Upper lobe of left lung (tissue), 6 donors: Measurements from ENCODE around the gene CERS1. TPM values are rescaled to one million over a fixed set of nuclear protein-coding genes. Genes with fewer than 3 reads are reported as not detected.

Experiments used
- ATAC-seq, 2 donors: fragments of 200-7000 bp; cut with Tn5 transposase; one replicate each; pipeline ENCODE4 v1.9.1; 2022; ENCODE audit warnings: mild to moderate bottlenecking in 2 of 2, moderate library complexity in 2 of 2; ENCODE audit not compliant: low FRiP score in 2 of 2
- DNase-seq, 2 donors: peaks; one replicate each; pipeline ENCODE4 v3.0.0-alpha.2; 2019 to 2020
- H3K27ac ChIP-seq, 4 donors: fragments of 200-600 bp; sonication (generic); one replicate each; pipeline ENCODE4 v1.5.1; 2016 to 2019
- H3K27me3 ChIP-seq, 4 donors: fragments of 200-600 bp; sonication (generic); one replicate each; pipeline ENCODE4 v1.5.1; 2017 to 2019
- H3K36me3 ChIP-seq, 4 donors: fragments of 200-600 bp; sonication (generic); one replicate each; pipeline ENCODE4 v1.5.1; 2016 to 2019
- H3K4me1 ChIP-seq, 4 donors: fragments of 200-600 bp; sonication (generic); one replicate each; pipeline ENCODE4 v1.5.1; 2018 to 2019
- H3K4me3 ChIP-seq, 4 donors: fragments of 200-600 bp; sonication (generic); one replicate each; pipeline ENCODE4 v1.5.1; 2017 to 2019; ENCODE audit warnings: mild to moderate bottlenecking in 2 of 4, moderate library complexity in 1 of 4
- H3K9me3 ChIP-seq, 4 donors: fragments of 200-600 bp; sonication (generic); one replicate each; pipeline ENCODE4 v1.5.1; 2018 to 2019
- CTCF ChIP-seq, 6 experiments: fragments of 450-650 bp in 4 of 6; fragments of 200-600 bp in 2 of 6; sonication (generic) in 2 of 6; IDR thresholded peaks; one replicate each; pipeline ENCODE4 v1.5.1; 2016 to 2019; ENCODE audit warnings: antibody characterized with exemption in 6 of 6
- EP300 ChIP-seq, 4 donors: sonication (generic); formaldehyde crosslinking; IDR thresholded peaks; one replicate each; pipeline ENCODE4 v1.5.1; 2017; ENCODE audit warnings: antibody characterized with exemption in 4 of 4, control low read depth in 2 of 4
- POLR2A ChIP-seq, 4 donors: fragments of 450-650 bp; IDR thresholded peaks; one replicate each; pipeline ENCODE4 v1.5.1; 2016 to 2017; ENCODE audit warnings: antibody characterized with exemption in 4 of 4, mild to moderate bottlenecking in 2 of 4
- POLR2AphosphoS5 ChIP-seq, 2 donors: sonication (generic); formaldehyde crosslinking; IDR thresholded peaks; one replicate each; pipeline ENCODE4 v1.5.1; 2017; ENCODE audit warnings: antibody characterized with exemption in 2 of 2
- WGBS, 2 donors: methylation state at CpG; one replicate each; pipeline ENCODE4 v1.1.5; 2017 to 2018; 5-methylcytosine and 5-hydroxymethylcytosine counted together
- total RNA-seq, 6 donors: library from RNA; depleted of rRNA in 4 of 6; stranded (reverse); fragments of >200 nt in 4 of 6; gene quantifications; one replicate each; pipeline versions ENCODE4 v1.1.0 to v1.2.1, GENCODE V29; 2016 to 2021
- donor health status: DM: no; HTN: no; CAD: no; lungs with moderate emphysema.
- donor health status: DM: no; HTN: yes; CAD: no; lungs with severe emphysema.

CERS1 gene
- total RNA-seq, 6 donors from 2014 or later, result 0.20 to 0.30 TPM; not detected in 4

- no peak overlapping the region for H3K27ac ChIP-seq
- peaks cover 46 to 81% (median 78%) of the 10 kb centered on the region in 4 donors for H3K36me3 ChIP-seq
- H3K27me3 ChIP-seq, result peaks cover 0 to 14% (median 0%) of the 10 kb centered on the region in 4 donors
- peaks cover 13 to 32% (median 16%) of the 10 kb centered on the region in 4 donors for H3K4me1 ChIP-seq
- DNase-seq (peak in 1 of 2 donors; percentile 67), ATAC-seq (no peak)
- 84 to 85% methylated on average over 3 to 21 of the region's 27 CpGs for WGBS, 2 donors
- no peak overlapping the region for H3K4me3 ChIP-seq
- no peaks in the 10 kb centered on the region for H3K9me3 ChIP-seq
- TF ChIP-seq POLR2AphosphoS5 (IDR thresholded peaks at IDR 0.05) (no peak), EP300 (IDR thresholded peaks at IDR 0.05) (no peak), POLR2A (IDR thresholded peaks at IDR 0.05) (no peak), CTCF (IDR thresholded peaks at IDR 0.05) (no peak)
These were observed 30.6 kb downstream of the CERS1 start for GRCh38 chr19:18865106-18865972.

DNA sequence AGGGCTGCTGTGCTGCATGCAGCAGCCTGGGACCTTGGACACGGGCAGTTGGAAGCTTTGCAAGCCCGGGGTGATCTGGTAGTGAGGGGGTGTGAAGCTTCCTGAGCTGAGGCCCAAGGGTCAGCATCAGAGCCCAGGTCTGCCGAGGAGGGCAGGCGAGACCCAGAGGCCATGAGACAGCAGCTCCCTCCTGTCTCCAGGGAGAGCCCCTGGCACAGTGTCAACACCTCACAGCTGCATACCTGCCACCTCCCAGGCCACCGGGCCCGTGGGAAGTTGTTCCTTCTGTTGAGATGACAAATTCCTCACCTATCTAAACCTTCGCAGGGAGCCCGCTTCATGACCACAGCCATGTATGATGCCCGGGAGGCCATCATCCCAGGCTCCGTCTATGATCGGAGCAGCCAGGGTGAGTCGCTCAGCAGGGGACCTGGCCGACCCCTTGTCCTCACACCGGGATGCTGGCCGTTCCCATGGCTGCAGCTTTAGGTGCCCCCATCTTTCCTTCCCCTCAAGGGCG, 32.1 kb downstream of the CERS1 start:
- 82 to 88% methylated on average over 14 to 15 of the region's 16 CpGs for WGBS, 2 donors

DNA sequence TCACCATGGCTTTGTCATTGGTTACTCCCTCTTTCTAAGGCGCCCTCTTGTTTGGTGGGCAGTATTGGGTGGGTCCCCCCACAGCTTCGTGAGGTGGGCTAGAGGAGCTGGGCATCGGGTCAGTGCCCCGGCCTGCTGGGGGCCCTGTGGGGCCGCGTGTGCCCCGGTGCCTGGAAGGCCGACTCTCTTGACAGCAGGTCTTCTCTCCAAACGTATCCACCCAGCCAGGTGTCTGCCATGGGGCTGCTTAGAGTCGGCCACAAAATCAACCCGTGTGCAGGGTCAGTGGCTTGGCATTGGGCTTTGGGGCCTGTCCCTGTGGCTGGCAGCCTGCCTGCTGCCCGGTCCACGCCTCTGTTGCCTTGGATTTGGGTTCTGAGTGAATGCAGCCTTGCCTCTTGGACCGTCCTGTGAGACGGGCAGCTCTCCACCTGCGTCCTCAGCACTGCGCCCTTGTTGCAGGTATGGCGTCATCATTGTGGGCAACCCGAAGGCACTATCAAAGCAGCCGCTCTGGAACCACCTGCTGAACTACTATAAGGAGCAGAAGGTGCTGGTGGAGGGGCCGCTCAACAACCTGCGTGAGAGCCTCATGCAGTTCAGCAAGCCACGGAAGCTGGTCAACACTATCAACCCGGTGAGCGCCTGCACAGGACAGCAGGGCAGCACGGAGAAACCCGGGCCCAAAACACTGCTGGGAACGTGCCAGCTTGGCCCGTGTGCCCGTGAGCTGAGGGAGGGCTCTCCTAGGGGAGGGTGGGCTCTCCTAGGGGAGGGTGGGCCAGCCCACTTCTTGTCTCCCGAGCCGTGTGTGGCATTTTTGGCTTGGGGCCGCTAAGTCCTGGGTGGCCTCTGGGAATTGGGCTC, 32.7 kb downstream of the CERS1 start:
- DNase-seq (peak in 1 of 2 donors; percentile 73), ATAC-seq (no peak)
- no peak for TF ChIP-seq POLR2A (IDR thresholded peaks at IDR 0.05)
- no peak for TF ChIP-seq CTCF (IDR thresholded peaks at IDR 0.05)
- TF ChIP-seq EP300 (IDR thresholded peaks at IDR 0.05), result no peak
- no peak for TF ChIP-seq POLR2AphosphoS5 (IDR thresholded peaks at IDR 0.05)
- Histone ChIP-seq H3K27ac (no peak overlapping the region), H3K36me3 (peaks cover 60 to 99% (median 96%) of the 10 kb centered on the region in 4 donors), H3K9me3 (no peaks in the 10 kb centered on the region), H3K4me1 (peaks cover 0 to 18% (median 11%) of the 10 kb centered on the region in 4 donors), H3K4me3 (no peak overlapping the region), H3K27me3 (no peaks in the 10 kb centered on the region)
- WGBS, 2 donors, result 83 to 96% methylated on average over 6 to 29 of the region's 33 CpGs

More for the DNA sequence above, 32.1 kb downstream of the CERS1 start:
- peaks cover 57 to 94% (median 92%) of the 10 kb centered on the region in 4 donors for H3K36me3 ChIP-seq
- TF ChIP-seq CTCF (IDR thresholded peaks at IDR 0.05) (no peak), POLR2A (IDR thresholded peaks at IDR 0.05) (no peak), POLR2AphosphoS5 (IDR thresholded peaks at IDR 0.05) (no peak), EP300 (IDR thresholded peaks at IDR 0.05) (no peak)
- peaks cover 0 to 2% (median 0%) of the 10 kb centered on the region in 4 donors for H3K27me3 ChIP-seq
- DNase-seq (peak in 1 of 2 donors; percentile 46), ATAC-seq (no peak)
- peaks cover 0 to 25% (median 13%) of the 10 kb centered on the region in 4 donors for H3K4me1 ChIP-seq
- H3K4me3 ChIP-seq, result no peak overlapping the region
- H3K9me3 ChIP-seq, result no peaks in the 10 kb centered on the region
- no peak overlapping the region for H3K27ac ChIP-seq

- 91 to 98% methylated on average over 7 to 11 of the region's 12 CpGs for WGBS, 2 donors
- H3K4me3 ChIP-seq, result no peak overlapping the region
- no peaks in the 10 kb centered on the region for H3K9me3 ChIP-seq
- H3K4me1 ChIP-seq, result peaks cover 0 to 15% (median 11%) of the 10 kb centered on the region in 4 donors
- TF ChIP-seq POLR2AphosphoS5 (IDR thresholded peaks at IDR 0.05) (no peak), EP300 (IDR thresholded peaks at IDR 0.05) (no peak)
- H3K27me3 ChIP-seq, result no peaks in the 10 kb centered on the region
- H3K36me3 ChIP-seq, result peaks cover 72 to 99% (median 97%) of the 10 kb centered on the region in 4 donors
- no peak for ATAC-seq
- H3K27ac ChIP-seq, result no peak overlapping the region
- DNase-seq, result peak in 1 of 2 donors; percentile 35
These were observed 34.0 kb downstream of the CERS1 start for GRCh38 chr19:18861917-18862316.
